SH-SY5Y (cell line): ENCODE data around the gene JAM3.

ENCODE experiments used
- GATA2 ChIP-seq: IDR thresholded peaks from 2 replicates; pipeline ENCODE4 v1.6.1; 2011; ENCODE audit warnings: mild to moderate bottlenecking, low read depth, low read length
- GATA3 ChIP-seq: IDR thresholded peaks from 2 replicates; pipeline ENCODE4 v1.6.1; 2011; ENCODE audit warnings: low read depth, mild to moderate bottlenecking, low read length, moderate library complexity

- TF ChIP-seq GATA2 (no peak), GATA3 (no peak)
Measured at GRCh38 chr11:134139873-134140331, 71.0 kb downstream of the JAM3 start.
